Measurements from ENCODE around the gene ARSD. TPM values are rescaled to one million over a fixed set of nuclear protein-coding genes. Genes with fewer than 3 reads are reported as not detected.

ARSD gene
- total RNA-seq, 1 experiment from 2014 or later: 12.7 TPM

DNA sequence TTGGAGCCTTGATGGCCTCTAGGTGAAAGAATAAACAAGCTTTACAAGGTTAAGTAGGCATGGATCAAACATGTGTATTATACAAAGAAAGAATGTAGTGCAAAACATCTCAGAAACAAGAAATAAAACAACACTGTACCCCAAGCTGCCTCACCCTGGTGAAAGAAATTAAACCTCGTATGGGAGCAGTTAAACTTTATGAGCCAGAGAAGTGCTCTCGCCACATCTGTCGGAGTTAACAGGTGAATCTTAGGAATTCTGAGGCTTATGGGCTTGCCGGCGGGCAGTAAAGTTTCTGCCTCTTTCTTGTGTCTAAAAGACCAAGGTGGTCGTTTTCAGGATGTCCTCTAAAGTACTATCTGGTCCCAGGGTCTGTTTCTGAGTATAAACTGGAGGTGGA lies 43.3 kb upstream of the ARSD start:
- no peaks in the 10 kb centered on the region for H3K36me3 ChIP-seq (ENCODE audit: control insufficient read depth, insufficient read depth, low read length)
- no peaks in the 10 kb centered on the region for H3K9me3 ChIP-seq (ENCODE audit: control insufficient read depth, insufficient read depth, low read depth, low read length)
- intact Hi-C loops (cut with micrococcal nuclease; ENCODE audit: unreplicated experiment) (no loop called here), in situ Hi-C loops (cut with HindIII; ENCODE audit: low pct_unique_long_range_greater_than_20kb, low sequenced_read_pairs) (no loop called here)
- H3K27me3 ChIP-seq (ENCODE audit: control insufficient read depth, insufficient read depth, low read length): no peaks in the 10 kb centered on the region
- no TSS peak for BruUV-seq (replicated peaks)
- ChIA-PET POLR2A (no interaction called here), CTCF (no interaction called here)
- no peak overlapping the region for H3K27ac ChIP-seq (ENCODE audit: low read length)
- H3K4me1 ChIP-seq (ENCODE audit: control insufficient read depth, insufficient read depth, low read length): no peaks in the 10 kb centered on the region
- TF ChIP-seq POLR2AphosphoS5 (IDR thresholded peaks at IDR 0.05; ENCODE audit: low read depth, low read length) (no peak), CTCF (IDR thresholded peaks at IDR 0.05) (no peak), TCF7L2 (IDR thresholded peaks at IDR 0.05; ENCODE audit: low read depth, low read length) (no peak), SIN3A (IDR thresholded peaks at IDR 0.05; ENCODE audit: borderline replicate concordance, insufficient read depth, low read depth, low read length) (no peak)
- TF ChIP-seq, protein P1, sequence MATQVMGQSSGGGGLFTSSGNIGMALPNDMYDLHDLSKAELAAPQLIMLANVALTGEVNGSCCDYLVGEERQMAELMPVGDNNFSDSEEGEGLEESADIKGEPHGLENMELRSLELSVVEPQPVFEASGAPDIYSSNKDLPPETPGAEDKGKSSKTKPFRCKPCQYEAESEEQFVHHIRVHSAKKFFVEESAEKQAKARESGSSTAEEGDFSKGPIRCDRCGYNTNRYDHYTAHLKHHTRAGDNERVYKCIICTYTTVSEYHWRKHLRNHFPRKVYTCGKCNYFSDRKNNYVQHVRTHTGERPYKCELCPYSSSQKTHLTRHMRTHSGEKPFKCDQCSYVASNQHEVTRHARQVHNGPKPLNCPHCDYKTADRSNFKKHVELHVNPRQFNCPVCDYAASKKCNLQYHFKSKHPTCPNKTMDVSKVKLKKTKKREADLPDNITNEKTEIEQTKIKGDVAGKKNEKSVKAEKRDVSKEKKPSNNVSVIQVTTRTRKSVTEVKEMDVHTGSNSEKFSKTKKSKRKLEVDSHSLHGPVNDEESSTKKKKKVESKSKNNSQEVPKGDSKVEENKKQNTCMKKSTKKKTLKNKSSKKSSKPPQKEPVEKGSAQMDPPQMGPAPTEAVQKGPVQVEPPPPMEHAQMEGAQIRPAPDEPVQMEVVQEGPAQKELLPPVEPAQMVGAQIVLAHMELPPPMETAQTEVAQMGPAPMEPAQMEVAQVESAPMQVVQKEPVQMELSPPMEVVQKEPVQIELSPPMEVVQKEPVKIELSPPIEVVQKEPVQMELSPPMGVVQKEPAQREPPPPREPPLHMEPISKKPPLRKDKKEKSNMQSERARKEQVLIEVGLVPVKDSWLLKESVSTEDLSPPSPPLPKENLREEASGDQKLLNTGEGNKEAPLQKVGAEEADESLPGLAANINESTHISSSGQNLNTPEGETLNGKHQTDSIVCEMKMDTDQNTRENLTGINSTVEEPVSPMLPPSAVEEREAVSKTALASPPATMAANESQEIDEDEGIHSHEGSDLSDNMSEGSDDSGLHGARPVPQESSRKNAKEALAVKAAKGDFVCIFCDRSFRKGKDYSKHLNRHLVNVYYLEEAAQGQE (IDR thresholded peaks at IDR 0.05; ENCODE audit: insufficient read depth in 1 of 2, low read depth in 2 of 2, low read length in 1 of 2): no peak
- no peak for DNase-seq (ENCODE audit: low read depth, low spot score)
- no peak for ATAC-seq
- no peak overlapping the region for H3K4me3 ChIP-seq (ENCODE audit: low read depth in 2 of 2, low read length in 2 of 2)

GRCh38 chrX:2969021-2969420 lies 39.9 kb upstream of the ARSD start:
- no peak for DNase-seq (ENCODE audit: low read depth, low spot score)
- intact Hi-C loops (cut with micrococcal nuclease; ENCODE audit: unreplicated experiment) (no loop called here), in situ Hi-C loops (cut with HindIII; ENCODE audit: low pct_unique_long_range_greater_than_20kb, low sequenced_read_pairs) (no loop called here)
- ATAC-seq: no peak
- Histone ChIP-seq H3K9me3 (ENCODE audit: control insufficient read depth, insufficient read depth, low read depth, low read length) (no peaks in the 10 kb centered on the region), H3K36me3 (ENCODE audit: control insufficient read depth, insufficient read depth, low read length) (no peaks in the 10 kb centered on the region), H3K4me1 (ENCODE audit: control insufficient read depth, insufficient read depth, low read length) (no peaks in the 10 kb centered on the region), H3K27ac (ENCODE audit: low read length) (no peak overlapping the region), H3K27me3 (ENCODE audit: control insufficient read depth, insufficient read depth, low read length) (no peaks in the 10 kb centered on the region), H3K4me3 (ENCODE audit: low read depth in 2 of 2, low read length in 2 of 2) (no peak overlapping the region)
- ChIA-PET CTCF (no interaction called here), POLR2A (no interaction called here)
- TF ChIP-seq TCF7L2 (IDR thresholded peaks at IDR 0.05; ENCODE audit: low read depth, low read length) (no peak), CTCF (IDR thresholded peaks at IDR 0.05) (no peak), POLR2AphosphoS5 (IDR thresholded peaks at IDR 0.05; ENCODE audit: low read depth, low read length) (no peak), SIN3A (IDR thresholded peaks at IDR 0.05; ENCODE audit: borderline replicate concordance, insufficient read depth, low read depth, low read length) (no peak)
- TF ChIP-seq, protein P1 (IDR thresholded peaks at IDR 0.05; ENCODE audit: insufficient read depth in 1 of 2, low read depth in 2 of 2, low read length in 1 of 2): no peak
- BruUV-seq (replicated peaks): no TSS peak
